ENCODE results near the gene ABL1. TPM values are rescaled to one million over a fixed set of nuclear protein-coding genes. Genes with fewer than 3 reads are reported as not detected.
"Not testable (repeated sequence)": the region's sequence is repeated elsewhere in the genome, so short reads cannot be mapped to it uniquely, and the experiment has no call there.

ABL1 gene
- total RNA-seq, 4 donors from 2014 or later = 90.9 to 151 (median 133) TPM

- no peak for TF ChIP-seq POLR2A (IDR thresholded peaks at IDR 0.05; ENCODE audit: low read depth)
- WGBS = 78% methylated on average over 7 of the region's 7 CpGs
- intact Hi-C loops (cut with DNase I) = no loop called here
- no peaks in the 10 kb centered on the region for H3K27me3 ChIP-seq
- DNase-seq (ENCODE audit: extremely low spot score) = no peak
- peaks cover 0 to 13% (median 8%) of the 10 kb centered on the region in 4 donors for H3K9me3 ChIP-seq
- peaks cover 14 to 58% (median 39%) of the 10 kb centered on the region in 4 donors for H3K4me1 ChIP-seq
- peak overlapping the region in 3 of 4 donors; percentile 20 to 83 (median 26) for H3K27ac ChIP-seq (replicated peaks in 1 of 4)
- no peak overlapping the region for H3K4me3 ChIP-seq
- no peaks in the 10 kb centered on the region for H3K36me3 ChIP-seq
Measured at GRCh38 chr9:130791303-130791894, 43.7 kb upstream of the ABL1 start.

- Histone ChIP-seq H3K4me1 (peaks cover 12 to 59% (median 49%) of the 10 kb centered on the region in 4 donors), H3K27me3 (no peaks in the 10 kb centered on the region), H3K9me3 (peaks cover 0 to 13% (median 8%) of the 10 kb centered on the region in 4 donors), H3K36me3 (no peaks in the 10 kb centered on the region), H3K27ac (replicated peaks in 1 of 4) (peak overlapping the region; percentile 45 to 84 (median 76)), H3K4me3 (no peak overlapping the region)
- 97% methylated on average over 4 of the region's 7 CpGs for WGBS
- DNase-seq (ENCODE audit: extremely low spot score) = no peak
- intact Hi-C loops (cut with DNase I) = no loop called here
- TF ChIP-seq POLR2A (IDR thresholded peaks at IDR 0.05; ENCODE audit: low read depth) = no peak
- TF ChIP-seq CTCF (IDR thresholded peaks at IDR 0.05) = no peak
- no peak for TF ChIP-seq EP300 (IDR thresholded peaks at IDR 0.05)
- TF ChIP-seq POLR2AphosphoS5 (IDR thresholded peaks at IDR 0.05) = no peak
Measured at GRCh38 chr9:130793589-130793988, 41.5 kb upstream of the ABL1 start.

- intact Hi-C loops (cut with DNase I); H3K36me3 ChIP-seq; H3K27me3 ChIP-seq; DNase-seq (ENCODE audit: extremely low spot score); H3K4me3 ChIP-seq: not testable (repeated sequence)
- Histone ChIP-seq H3K9me3 (peaks cover 0 to 13% (median 8%) of the 10 kb centered on the region in 4 donors), H3K4me1 (peaks cover 12 to 61% (median 53%) of the 10 kb centered on the region in 4 donors), H3K27ac (replicated peaks in 1 of 4) (peak overlapping the region; percentile 45 to 84 (median 76))
- 17% methylated on average over 2 of the region's 2 CpGs for WGBS
Measured at GRCh38 chr9:130794021-130794420, 41.0 kb upstream of the ABL1 start.

- intact Hi-C loops (cut with DNase I); H3K27me3 ChIP-seq; H3K9me3 ChIP-seq; DNase-seq (ENCODE audit: extremely low spot score); H3K36me3 ChIP-seq; H3K4me3 ChIP-seq: not testable (repeated sequence)
- H3K4me1 ChIP-seq = peaks cover 12 to 61% (median 53%) of the 10 kb centered on the region in 4 donors
- peak overlapping the region; percentile 69 to 84 (median 82) for H3K27ac ChIP-seq (replicated peaks in 1 of 4)
- WGBS = 49% methylated on average over 3 of the region's 3 CpGs
- TF ChIP-seq POLR2AphosphoS5 (IDR thresholded peaks at IDR 0.05) = peak in 1 of 2 donors; percentile 46
Measured at GRCh38 chr9:130794423-130794822, 40.6 kb upstream of the ABL1 start.

- 51% methylated on average over 6 of the region's 6 CpGs for WGBS
- Histone ChIP-seq H3K27ac (replicated peaks in 1 of 4) (peak overlapping the region; percentile 69 to 84 (median 82)), H3K9me3 (peaks cover 0 to 3% (median 2%) of the 10 kb centered on the region in 4 donors), H3K4me1 (peaks cover 12 to 61% (median 53%) of the 10 kb centered on the region in 4 donors), H3K4me3 (no peak overlapping the region), H3K36me3 (no peaks in the 10 kb centered on the region), H3K27me3 (no peaks in the 10 kb centered on the region)
- DNase-seq (ENCODE audit: extremely low spot score) = no peak
- TF ChIP-seq POLR2A (IDR thresholded peaks at IDR 0.05; ENCODE audit: low read depth) = no peak
- TF ChIP-seq CTCF (IDR thresholded peaks at IDR 0.05) = no peak
- no peak for TF ChIP-seq EP300 (IDR thresholded peaks at IDR 0.05)
- TF ChIP-seq POLR2AphosphoS5 (IDR thresholded peaks at IDR 0.05) = peak in 1 of 2 donors; percentile 45
- intact Hi-C loops (cut with DNase I) = no loop called here
Measured at GRCh38 chr9:130794923-130795495, 40.0 kb upstream of the ABL1 start.

- intact Hi-C loops (cut with DNase I); H3K36me3 ChIP-seq; H3K27ac ChIP-seq (replicated peaks in 1 of 4); H3K4me3 ChIP-seq; H3K27me3 ChIP-seq; H3K9me3 ChIP-seq: not testable (repeated sequence)
- peak; percentile 57 for DNase-seq (ENCODE audit: extremely low spot score)
- WGBS = 88% methylated on average over 11 of the region's 11 CpGs
- H3K4me1 ChIP-seq = peaks cover 0 to 32% (median 23%) of the 10 kb centered on the region in 4 donors
Measured at GRCh38 chr9:130803116-130803515, 31.9 kb upstream of the ABL1 start.
